Mononuclear cell (primary cell): ENCODE measurements around the gene SECTM1. TPM values are rescaled to one million over a fixed set of nuclear protein-coding genes. Genes with fewer than 3 reads are reported as not detected.

Source experiments
- H3K27me3 ChIP-seq: 2 replicates; pipeline ENCODE4 v1.6.0; 2011; ENCODE audit warnings: low read length, control low read depth; ENCODE audit not compliant: insufficient read depth
- H3K4me1 ChIP-seq: 2 replicates; pipeline ENCODE4 v1.5.1; 2011; ENCODE audit warnings: mild to moderate bottlenecking, low read length, control low read depth; ENCODE audit not compliant: insufficient read depth
- H3K4me3 ChIP-seq: 2 replicates; pipeline ENCODE4 v1.5.1; 2011; ENCODE audit warnings: mild to moderate bottlenecking, low read length, moderate library complexity
- H3K9me3 ChIP-seq: 2 replicates; pipeline ENCODE4 v1.5.1; 2011; ENCODE audit warnings: low read depth, mild to moderate bottlenecking, control low read depth, low read length
- total RNA-seq: library from RNA; depleted of rRNA; stranded (reverse); fragments of >200 nt; gene quantifications from one replicate; pipeline ENCODE4 v1.2.3, GENCODE V29; 2012

Gene SECTM1
- total RNA-seq, 1 donor: 49.5 TPM

GRCh38 chr17:82327757-82328140, 5.8 kb downstream of the SECTM1 start:
- H3K9me3 ChIP-seq: no peaks in the 10 kb centered on the region
- peaks cover 16% of the 10 kb centered on the region for H3K4me1 ChIP-seq
- no peaks in the 10 kb centered on the region for H3K27me3 ChIP-seq
- no peak overlapping the region for H3K4me3 ChIP-seq

- Histone ChIP-seq H3K9me3 (no peaks in the 10 kb centered on the region), H3K4me1 (peaks cover 11% of the 10 kb centered on the region), H3K27me3 (no peaks in the 10 kb centered on the region), H3K4me3 (no peak overlapping the region)
These were observed 6.3 kb downstream of the SECTM1 start for GRCh38 chr17:82327289-82327688.

GRCh38 chr17:82325286-82326180, 8.0 kb downstream of the SECTM1 start:
- Histone ChIP-seq H3K4me3 (no peak overlapping the region), H3K27me3 (no peaks in the 10 kb centered on the region), H3K9me3 (no peaks in the 10 kb centered on the region), H3K4me1 (peaks cover 12% of the 10 kb centered on the region)

GRCh38 chr17:82324566-82325285, 8.8 kb downstream of the SECTM1 start:
- no peaks in the 10 kb centered on the region for H3K27me3 ChIP-seq
- no peak overlapping the region for H3K4me3 ChIP-seq
- peaks cover 12% of the 10 kb centered on the region for H3K4me1 ChIP-seq
- H3K9me3 ChIP-seq: no peaks in the 10 kb centered on the region

GRCh38 chr17:82323514-82324234, 9.9 kb downstream of the SECTM1 start:
- no peak overlapping the region for H3K4me3 ChIP-seq
- H3K27me3 ChIP-seq: no peaks in the 10 kb centered on the region
- peaks cover 12% of the 10 kb centered on the region for H3K4me1 ChIP-seq
- no peaks in the 10 kb centered on the region for H3K9me3 ChIP-seq

- Histone ChIP-seq H3K4me3 (no peak overlapping the region), H3K27me3 (no peaks in the 10 kb centered on the region), H3K9me3 (no peaks in the 10 kb centered on the region), H3K4me1 (peaks cover 14% of the 10 kb centered on the region)
These were observed 10.8 kb downstream of the SECTM1 start for GRCh38 chr17:82322526-82323453.

GRCh38 chr17:82321947-82322466, 11.6 kb downstream of the SECTM1 start:
- no peak overlapping the region for H3K4me3 ChIP-seq
- H3K27me3 ChIP-seq: no peaks in the 10 kb centered on the region
- H3K4me1 ChIP-seq: peaks cover 18% of the 10 kb centered on the region
- H3K9me3 ChIP-seq: no peaks in the 10 kb centered on the region

- H3K27me3 ChIP-seq: no peaks in the 10 kb centered on the region
- peaks cover 18% of the 10 kb centered on the region for H3K4me1 ChIP-seq
- no peaks in the 10 kb centered on the region for H3K9me3 ChIP-seq
- no peak overlapping the region for H3K4me3 ChIP-seq
These were observed 12.3 kb downstream of the SECTM1 start for GRCh38 chr17:82320956-82321927.

- Histone ChIP-seq H3K4me3 (no peak overlapping the region), H3K4me1 (peaks cover 27% of the 10 kb centered on the region)
These were observed 13.3 kb downstream of the SECTM1 start for GRCh38 chr17:82320140-82320840.

GRCh38 chr17:82319619-82320062, 13.9 kb downstream of the SECTM1 start:
- H3K4me1 ChIP-seq: peaks cover 32% of the 10 kb centered on the region

More at GRCh38 chr17:82320140-82320840, 13.3 kb downstream of the SECTM1 start:
- no peaks in the 10 kb centered on the region for H3K9me3 ChIP-seq
- peaks cover 5% of the 10 kb centered on the region for H3K27me3 ChIP-seq

GRCh38 chr17:82318772-82319606, 14.6 kb downstream of the SECTM1 start:
- H3K9me3 ChIP-seq: no peaks in the 10 kb centered on the region
- peaks cover 5% of the 10 kb centered on the region for H3K27me3 ChIP-seq
- no peak overlapping the region for H3K4me3 ChIP-seq
- peaks cover 38% of the 10 kb centered on the region for H3K4me1 ChIP-seq

More at GRCh38 chr17:82319619-82320062, 13.9 kb downstream of the SECTM1 start:
- Histone ChIP-seq H3K9me3 (no peaks in the 10 kb centered on the region), H3K4me3 (no peak overlapping the region), H3K27me3 (peaks cover 5% of the 10 kb centered on the region)

- H3K4me3 ChIP-seq: no peak overlapping the region
- peaks cover 38% of the 10 kb centered on the region for H3K4me1 ChIP-seq
- no peaks in the 10 kb centered on the region for H3K9me3 ChIP-seq
- H3K27me3 ChIP-seq: peaks cover 5% of the 10 kb centered on the region
These were observed 15.4 kb downstream of the SECTM1 start for GRCh38 chr17:82318169-82318498.
